HG03432 (cell line): ENCODE results near the gene ACAD8.

Source experiments
- ATAC-seq: cut with Tn5 transposase; IDR thresholded peaks from one replicate; pipeline ENCODE4 v1.9.1; 2021; ENCODE audit warnings: mild to moderate bottlenecking, moderate library complexity; ENCODE audit not compliant: unreplicated experiment

The ACAD8 gene

DNA sequence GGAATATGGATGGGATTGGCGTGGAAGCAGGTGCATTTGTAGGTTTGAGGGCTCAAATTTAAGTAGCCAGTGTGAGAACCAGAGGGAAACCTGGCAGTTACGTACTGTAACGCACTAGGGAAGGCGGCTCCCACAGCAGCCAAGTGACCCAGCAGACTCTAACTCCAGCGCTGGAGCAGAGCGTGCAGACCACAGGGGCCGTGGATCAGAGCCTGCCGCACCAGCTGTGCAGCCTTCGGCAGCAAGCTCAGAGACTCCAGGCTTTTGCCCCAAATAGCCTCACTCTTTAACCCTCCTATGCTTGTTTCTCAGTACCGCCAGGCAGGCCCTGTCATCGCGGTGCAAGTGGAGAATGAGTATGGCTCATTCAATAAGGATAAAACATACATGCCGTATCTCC lies 35.1 kb downstream of the ACAD8 start:
- ATAC-seq, result no peak

DNA sequence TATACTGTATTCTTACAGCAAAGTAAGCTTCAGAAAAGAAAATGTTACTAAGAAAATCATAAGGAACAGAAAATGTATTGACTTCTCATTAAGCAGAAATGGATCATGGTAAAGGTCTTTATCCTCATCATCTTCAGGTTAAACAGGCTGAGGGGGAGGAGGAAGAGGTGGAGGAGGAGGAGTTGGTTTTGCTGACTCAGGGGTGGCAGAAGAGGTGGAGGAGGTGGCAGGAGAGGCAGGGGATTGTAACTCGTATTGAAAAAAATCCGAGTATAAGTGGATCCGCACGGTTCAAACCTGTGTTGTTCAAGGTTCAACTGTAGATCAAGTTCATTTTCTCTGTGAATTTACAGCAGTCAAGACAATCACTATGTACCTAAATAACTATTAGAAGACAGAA lies 35.8 kb downstream of the ACAD8 start:
- no peak for ATAC-seq

DNA sequence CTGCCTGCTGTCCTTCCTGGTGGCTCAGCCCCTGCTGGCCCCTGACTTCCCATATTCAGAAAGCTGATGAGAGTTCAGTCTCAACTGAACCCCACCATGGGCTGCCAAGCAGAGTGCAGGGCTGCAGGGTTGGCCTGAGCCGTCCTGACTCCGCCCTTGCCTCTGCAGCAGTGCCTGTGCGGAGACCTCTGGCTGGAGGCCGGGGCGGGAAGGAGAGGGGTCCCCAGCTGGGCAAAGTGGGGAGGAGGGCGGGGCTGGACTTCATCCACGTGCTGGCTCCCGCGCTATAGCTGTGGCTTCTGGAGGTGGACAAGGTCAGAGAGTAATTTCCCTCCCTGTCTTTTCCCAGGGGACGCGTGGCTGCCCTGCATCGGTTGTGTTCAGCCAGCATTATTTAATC lies 36.4 kb downstream of the ACAD8 start:
- ATAC-seq, result no peak

DNA sequence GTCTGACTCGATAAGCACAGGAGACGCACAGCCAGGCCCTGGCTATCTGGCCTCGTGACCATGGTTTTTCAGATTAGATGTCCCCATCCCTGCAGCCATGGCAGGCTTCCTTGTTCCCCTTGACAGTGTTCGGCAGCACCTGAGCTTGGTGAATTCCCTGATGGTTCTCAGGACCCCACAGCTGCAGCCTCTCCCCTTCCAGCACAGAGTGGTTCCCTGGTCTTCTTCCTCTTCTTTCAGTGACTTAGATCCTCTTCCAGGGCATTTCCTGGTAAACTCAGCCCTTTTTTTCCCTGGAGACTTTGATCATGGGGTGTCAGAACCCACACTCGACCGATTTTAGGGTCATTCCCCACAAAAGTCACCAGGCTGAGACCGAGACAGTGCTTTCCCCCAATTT lies 37.3 kb downstream of the ACAD8 start:
- ATAC-seq, result no peak

DNA sequence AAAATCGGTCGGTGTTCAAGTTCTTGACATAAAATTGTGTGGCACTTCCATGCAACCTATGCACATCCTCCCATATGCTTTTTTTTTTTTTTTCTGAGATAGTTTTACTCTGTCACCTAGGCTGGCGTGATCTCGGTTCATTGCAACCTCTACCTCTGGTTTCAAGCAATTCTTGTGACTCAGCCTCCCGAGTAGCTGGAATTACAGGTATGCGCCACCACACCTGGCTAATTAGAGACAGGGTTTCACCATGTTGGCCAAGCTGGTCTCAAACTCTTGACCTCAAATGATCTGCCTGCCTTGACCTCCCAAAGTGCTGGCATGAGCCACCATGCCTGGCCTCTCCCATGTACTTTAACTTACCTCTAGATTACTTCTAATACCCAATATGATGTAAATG lies 37.8 kb downstream of the ACAD8 start:
- ATAC-seq, result no peak

DNA sequence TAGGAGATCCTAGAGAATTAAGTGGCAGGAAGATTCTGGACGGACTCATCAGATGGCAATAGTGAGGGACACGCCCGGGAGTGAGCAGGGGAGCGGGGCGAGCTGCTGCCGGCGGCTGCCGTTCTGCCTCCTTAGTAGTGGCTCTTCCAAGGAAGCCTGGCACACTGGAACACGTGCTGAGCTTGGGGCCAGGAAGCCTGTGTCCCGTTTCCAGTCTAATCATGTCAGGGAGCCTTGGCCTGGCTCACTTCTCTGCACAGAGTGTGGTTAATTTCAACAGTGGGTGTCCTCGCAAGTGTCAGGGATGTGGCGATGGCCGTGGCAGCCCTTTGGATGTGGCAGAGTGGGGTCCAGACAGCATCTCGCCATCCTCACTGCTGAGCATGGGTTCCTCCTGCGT lies 39.3 kb downstream of the ACAD8 start:
- ATAC-seq, result no peak

DNA sequence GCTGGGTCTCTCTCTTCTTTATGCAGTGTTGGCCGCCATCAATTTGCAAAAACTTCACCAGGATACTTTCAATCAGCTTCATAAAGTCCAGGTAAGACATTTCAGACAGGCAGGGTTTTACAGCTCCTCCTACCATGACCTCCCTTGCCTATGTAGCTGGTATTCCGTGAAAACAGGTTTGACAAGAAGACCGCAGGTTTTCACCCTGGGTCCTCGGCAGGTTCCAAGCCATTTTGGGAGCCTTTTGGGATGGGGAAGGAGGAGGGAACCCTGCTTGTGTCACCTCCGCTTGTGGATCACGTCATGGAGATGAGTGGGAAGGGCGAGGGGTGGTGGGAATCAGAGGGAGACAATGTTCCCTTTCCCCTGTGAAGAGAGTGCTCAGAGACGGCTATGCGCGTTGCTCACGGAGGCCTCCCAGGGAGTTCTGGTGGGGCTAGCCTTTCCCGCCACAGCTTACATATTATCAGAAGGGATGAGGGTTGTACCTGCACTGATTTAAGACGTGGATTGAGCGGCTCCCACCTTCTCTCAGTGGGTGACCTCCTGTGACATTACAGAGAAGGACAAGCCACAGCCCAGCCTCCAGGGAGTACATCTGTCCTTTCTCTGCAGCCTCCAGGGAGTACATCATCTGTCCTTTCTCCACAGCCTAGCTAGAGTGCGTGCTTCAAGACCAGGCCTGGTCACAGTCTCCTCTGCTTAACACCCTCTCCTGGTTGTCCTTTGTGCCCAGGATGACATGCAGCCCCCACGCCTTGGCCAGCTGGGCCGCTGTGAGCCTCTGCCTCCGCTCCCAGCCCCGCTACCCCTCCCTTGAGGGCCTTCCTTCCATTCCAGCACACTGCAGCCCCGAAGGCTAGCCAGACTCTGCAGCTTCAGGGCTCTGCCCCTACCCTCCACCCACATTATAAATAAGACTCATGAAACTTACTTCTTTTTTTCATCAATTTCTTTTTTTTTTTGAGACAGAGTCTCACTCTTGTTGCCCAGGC lies 40.0 kb downstream of the ACAD8 start:
- ATAC-seq, result no peak

DNA sequence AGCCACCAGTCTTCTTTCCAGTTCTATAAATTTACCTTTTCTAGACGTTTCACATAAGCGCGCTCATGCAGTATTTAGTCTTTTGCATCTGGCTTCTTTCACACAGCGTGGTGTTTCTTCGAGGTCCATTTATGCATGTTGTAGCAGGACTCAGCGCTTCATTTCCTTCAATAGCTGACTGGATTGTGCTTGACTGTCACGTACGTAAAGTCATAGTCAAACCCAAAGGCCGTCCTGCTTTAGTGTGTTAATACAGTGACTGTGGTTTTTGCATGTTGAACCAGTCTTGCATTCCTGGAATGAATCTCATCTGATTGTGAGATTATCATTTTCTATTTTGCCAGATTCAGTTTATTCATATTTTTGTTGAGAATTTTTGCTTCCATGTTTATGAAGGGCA lies 41.3 kb downstream of the ACAD8 start:
- ATAC-seq, result no peak

DNA sequence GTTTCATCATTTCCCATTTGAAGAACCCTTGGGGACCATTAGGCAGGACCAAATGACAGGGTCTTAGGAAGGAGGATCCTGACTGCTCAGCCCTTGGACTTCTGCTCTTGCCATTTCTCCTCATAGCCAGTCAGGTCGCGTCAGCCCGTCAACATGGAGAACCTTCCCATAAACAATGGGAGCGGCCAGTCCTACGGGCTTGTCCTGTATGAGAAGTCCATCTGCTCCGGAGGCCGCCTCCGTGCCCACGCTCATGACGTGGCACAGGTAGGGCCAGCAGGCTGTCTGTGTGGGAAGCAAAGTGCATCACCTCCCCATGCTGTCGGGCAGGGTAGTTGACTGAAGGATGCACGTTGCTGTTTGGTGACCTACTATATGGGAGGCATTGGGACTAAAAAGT lies 58.9 kb downstream of the ACAD8 start:
- ATAC-seq, result no peak

DNA sequence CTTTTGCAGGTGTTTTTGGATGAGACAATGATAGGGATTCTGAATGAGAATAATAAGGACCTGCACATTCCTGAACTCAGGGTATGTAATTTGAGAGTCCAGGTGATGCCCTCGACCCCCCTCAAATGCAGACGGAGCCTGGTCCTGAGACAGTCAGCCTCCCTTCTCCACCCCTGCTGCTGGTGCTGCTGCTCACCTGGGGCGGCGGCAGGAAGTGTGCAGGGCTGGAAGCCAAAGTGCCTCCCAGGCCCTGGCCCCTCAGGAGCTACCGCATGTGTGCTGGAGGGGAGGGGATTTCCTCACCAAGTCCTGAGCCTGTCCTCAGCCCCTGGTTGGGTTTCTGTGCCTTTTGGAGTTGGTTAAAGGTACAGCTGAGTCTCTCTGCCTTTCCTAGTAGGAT lies 59.4 kb downstream of the ACAD8 start:
- ATAC-seq, result no peak

DNA sequence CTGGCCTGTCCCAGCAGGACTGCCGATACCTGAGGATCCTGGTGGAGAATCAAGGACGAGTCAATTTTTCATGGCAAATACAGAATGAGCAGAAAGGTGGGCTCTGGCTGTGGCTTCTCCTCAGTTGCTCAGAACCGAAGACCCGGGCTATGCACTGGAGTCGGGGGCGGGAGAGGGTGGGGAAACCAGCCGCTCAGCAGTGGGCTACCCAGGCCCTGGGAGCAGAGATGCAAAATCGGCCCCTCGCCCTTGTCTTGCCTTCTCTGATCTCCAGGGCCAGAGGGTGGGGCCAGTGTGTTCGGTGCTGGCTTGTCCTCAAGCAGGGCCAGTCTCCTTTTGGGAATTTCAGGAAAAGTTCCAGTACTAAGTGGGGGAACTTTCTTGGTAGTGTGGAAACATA lies 60.0 kb downstream of the ACAD8 start:
- no peak for ATAC-seq

DNA sequence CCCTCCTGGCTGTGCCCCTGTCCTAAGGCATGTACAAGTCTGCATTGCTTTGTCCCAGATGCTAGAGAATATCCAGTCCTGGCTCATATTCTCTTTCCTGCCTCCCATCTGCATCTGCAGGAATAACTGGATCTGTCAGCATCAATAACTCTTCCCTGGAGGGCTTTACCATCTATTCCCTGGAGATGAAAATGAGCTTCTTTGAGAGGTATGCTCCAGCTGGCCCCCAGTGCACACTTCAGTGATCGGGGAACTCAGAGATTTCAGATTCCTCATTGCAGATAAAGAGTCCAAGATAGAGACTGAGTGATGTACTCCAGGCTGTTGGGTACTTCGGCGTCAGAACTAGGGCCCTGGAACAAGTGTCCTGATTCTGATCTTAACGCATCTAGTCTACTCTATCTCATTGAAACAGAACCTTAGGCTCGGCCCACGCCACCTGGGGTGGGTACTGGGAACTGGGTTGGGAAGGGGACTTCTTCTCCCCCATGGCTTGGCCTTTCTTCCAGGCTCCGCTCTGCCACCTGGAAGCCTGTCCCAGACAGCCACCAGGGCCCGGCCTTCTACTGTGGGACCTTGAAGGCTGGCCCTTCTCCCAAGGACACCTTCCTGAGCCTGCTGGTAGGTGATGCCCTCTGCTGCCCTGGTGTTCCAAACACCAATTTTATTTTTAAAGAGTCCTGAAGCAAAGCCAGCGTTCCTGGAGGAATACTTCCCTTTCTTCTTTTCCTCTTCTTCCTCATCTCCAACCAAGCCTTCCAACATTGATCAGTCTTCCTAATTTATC lies 60.6 kb downstream of the ACAD8 start:
- ATAC-seq, result no peak
